RWPE2 (cell line): Measurements from ENCODE around the gene LRP8.

Experiments used
- ATAC-seq: fragments of 200-7000 bp; cut with Tn5 transposase; 3 replicates; pipeline ENCODE4 v1.9.1; 2021; ENCODE audit warnings: low read depth
- DNase-seq: peaks from one replicate; pipeline ENCODE4 v3.0.0-alpha.2; 2020; ENCODE audit warnings: low spot score
- H3K27ac ChIP-seq: fragments of 450-650 bp; 2 replicates; pipeline ENCODE4 v1.5.1; 2017; ENCODE audit warnings: mild to moderate bottlenecking; ENCODE audit not compliant: poor library complexity, severe bottlenecking
- H3K27me3 ChIP-seq: fragments of 250-450 bp; sonication (Bioruptor Pico); 2 replicates; pipeline ENCODE4 v1.5.1; 2021; ENCODE audit warnings: mild to moderate bottlenecking, moderate library complexity; ENCODE audit not compliant: insufficient read depth, poor library complexity, severe bottlenecking
- H3K36me3 ChIP-seq: fragments of 250-450 bp; sonication (Bioruptor Pico); 2 replicates; pipeline ENCODE4 v1.5.1; 2020; ENCODE audit warnings: low read depth, mild to moderate bottlenecking, moderate library complexity
- H3K4me1 ChIP-seq: fragments of 250-450 bp; sonication (Bioruptor Pico); 2 replicates; pipeline ENCODE4 v1.5.1; 2021; ENCODE audit warnings: mild to moderate bottlenecking, moderate library complexity; ENCODE audit not compliant: insufficient read depth, poor library complexity, severe bottlenecking
- H3K4me3 ChIP-seq: fragments of 250-450 bp; sonication (Bioruptor Pico); 2 replicates; pipeline ENCODE4 v1.5.1; 2021; ENCODE audit warnings: mild to moderate bottlenecking, moderate library complexity; ENCODE audit not compliant: severe bottlenecking
- H3K9me3 ChIP-seq: fragments of 250-450 bp; sonication (Bioruptor Pico); 2 replicates; pipeline ENCODE4 v1.5.1; 2021; ENCODE audit warnings: mild to moderate bottlenecking, moderate library complexity; ENCODE audit not compliant: severe bottlenecking
- TF ChIP-seq, protein P1 (sequence below): fragments of 450-650 bp; IDR thresholded peaks from one replicate; pipeline ENCODE4 v1.5.1; 2017; ENCODE audit warnings: mild to moderate bottlenecking, moderate library complexity; ENCODE audit not compliant: poor library complexity, severe bottlenecking

LRP8 gene

GRCh38 chr1:53307037-53307436, 20.8 kb downstream of the LRP8 start:
- H3K27me3 ChIP-seq = no peaks in the 10 kb centered on the region
- ATAC-seq = no peak
- no peaks in the 10 kb centered on the region for H3K9me3 ChIP-seq
- H3K27ac ChIP-seq = no peak overlapping the region
- TF ChIP-seq, protein P1, sequence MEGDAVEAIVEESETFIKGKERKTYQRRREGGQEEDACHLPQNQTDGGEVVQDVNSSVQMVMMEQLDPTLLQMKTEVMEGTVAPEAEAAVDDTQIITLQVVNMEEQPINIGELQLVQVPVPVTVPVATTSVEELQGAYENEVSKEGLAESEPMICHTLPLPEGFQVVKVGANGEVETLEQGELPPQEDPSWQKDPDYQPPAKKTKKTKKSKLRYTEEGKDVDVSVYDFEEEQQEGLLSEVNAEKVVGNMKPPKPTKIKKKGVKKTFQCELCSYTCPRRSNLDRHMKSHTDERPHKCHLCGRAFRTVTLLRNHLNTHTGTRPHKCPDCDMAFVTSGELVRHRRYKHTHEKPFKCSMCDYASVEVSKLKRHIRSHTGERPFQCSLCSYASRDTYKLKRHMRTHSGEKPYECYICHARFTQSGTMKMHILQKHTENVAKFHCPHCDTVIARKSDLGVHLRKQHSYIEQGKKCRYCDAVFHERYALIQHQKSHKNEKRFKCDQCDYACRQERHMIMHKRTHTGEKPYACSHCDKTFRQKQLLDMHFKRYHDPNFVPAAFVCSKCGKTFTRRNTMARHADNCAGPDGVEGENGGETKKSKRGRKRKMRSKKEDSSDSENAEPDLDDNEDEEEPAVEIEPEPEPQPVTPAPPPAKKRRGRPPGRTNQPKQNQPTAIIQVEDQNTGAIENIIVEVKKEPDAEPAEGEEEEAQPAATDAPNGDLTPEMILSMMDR = no peak
- no peak overlapping the region for H3K4me3 ChIP-seq
- H3K36me3 ChIP-seq = peaks cover 15% of the 10 kb centered on the region
- DNase-seq = no peak
- no peaks in the 10 kb centered on the region for H3K4me1 ChIP-seq

DNA sequence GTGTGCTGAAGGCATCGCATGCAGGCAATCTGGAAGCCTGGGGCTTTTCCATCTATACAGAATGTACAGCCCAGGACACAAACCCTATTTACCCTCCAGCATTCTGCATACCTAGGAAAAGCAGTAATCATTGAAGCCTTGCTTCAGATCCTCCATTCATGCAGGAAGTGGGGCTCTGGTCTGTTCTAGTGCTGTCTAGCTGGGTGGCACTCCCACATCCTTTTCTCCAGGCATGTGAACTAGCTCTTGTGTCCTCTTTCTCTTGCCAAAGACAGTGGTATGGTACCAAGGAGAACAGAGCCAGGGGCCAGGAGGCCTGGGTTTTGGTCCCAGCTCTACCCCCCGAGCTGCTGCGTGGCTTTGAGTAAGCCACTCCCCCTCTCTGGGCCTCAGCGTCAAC, 21.7 kb downstream of the LRP8 start:
- peaks cover 9% of the 10 kb centered on the region; the same call in 1 of the 2 replicates for H3K36me3 ChIP-seq
- TF ChIP-seq, protein P1 = no peak
- H3K27me3 ChIP-seq = no peaks in the 10 kb centered on the region
- DNase-seq (no peak), ATAC-seq (no peak)
- no peaks in the 10 kb centered on the region for H3K9me3 ChIP-seq
- H3K4me3 ChIP-seq = no peak overlapping the region
- H3K4me1 ChIP-seq = no peaks in the 10 kb centered on the region
- no peak overlapping the region for H3K27ac ChIP-seq

GRCh38 chr1:53305650-53306049, 22.2 kb downstream of the LRP8 start:
- Histone ChIP-seq H3K27ac (no peak overlapping the region), H3K4me3 (no peak overlapping the region), H3K27me3 (no peaks in the 10 kb centered on the region), H3K36me3 (peaks cover 9% of the 10 kb centered on the region; the same call in 1 of the 2 replicates), H3K4me1 (no peaks in the 10 kb centered on the region), H3K9me3 (no peaks in the 10 kb centered on the region)
- no peak for ATAC-seq
- TF ChIP-seq, protein P1 = no peak
- DNase-seq = no peak

- no peak overlapping the region for H3K27ac ChIP-seq
- no peak for ATAC-seq
- no peaks in the 10 kb centered on the region for H3K4me1 ChIP-seq
- TF ChIP-seq, protein P1 = no peak
- H3K4me3 ChIP-seq = no peak overlapping the region
- DNase-seq = no peak
- no peaks in the 10 kb centered on the region for H3K9me3 ChIP-seq
- no peaks in the 10 kb centered on the region for H3K27me3 ChIP-seq
- H3K36me3 ChIP-seq = peaks cover 6% of the 10 kb centered on the region; the same call in 1 of the 2 replicates
Measured at GRCh38 chr1:53304527-53304926, 23.3 kb downstream of the LRP8 start.

DNA sequence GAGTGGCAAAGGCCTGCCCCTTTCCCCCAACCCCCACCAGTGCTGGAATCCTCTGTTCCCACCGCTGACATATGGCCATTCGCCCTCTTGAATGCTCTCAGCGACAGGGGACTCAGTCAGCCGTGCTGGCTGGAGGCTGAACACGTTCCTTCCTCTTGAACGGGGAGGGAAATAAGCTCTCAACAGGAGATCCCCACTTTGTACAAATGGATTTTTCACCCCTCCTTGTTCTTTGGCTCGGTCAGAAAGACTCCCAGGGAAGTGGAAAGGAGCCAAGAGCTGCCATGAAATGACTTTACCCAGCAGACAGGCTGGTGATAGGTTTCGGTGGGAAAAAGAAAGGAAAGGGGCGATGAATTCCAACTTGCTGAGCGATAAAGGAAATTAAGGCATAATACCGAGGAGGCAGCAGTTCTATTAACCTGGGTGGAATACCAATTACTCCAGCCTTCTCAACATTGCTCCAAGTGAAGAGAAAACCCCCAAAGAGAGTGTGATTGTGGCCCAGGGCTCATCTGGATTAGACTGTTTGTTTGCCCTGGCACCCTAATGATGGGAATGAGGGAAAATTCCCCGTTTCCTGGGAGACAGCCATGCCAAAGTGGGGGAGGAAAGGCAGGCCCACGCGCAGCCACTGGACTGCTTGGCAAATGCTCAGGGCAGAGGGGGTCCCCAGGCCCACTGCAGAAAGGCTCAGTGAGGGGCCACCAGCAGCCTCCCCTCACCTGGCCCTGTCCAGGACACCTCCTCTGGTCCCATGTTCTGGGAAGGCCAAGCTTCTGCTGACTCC, 23.9 kb downstream of the LRP8 start:
- no peaks in the 10 kb centered on the region for H3K9me3 ChIP-seq
- peaks cover 6% of the 10 kb centered on the region; the same call in 1 of the 2 replicates for H3K36me3 ChIP-seq
- H3K27ac ChIP-seq = no peak overlapping the region
- TF ChIP-seq, protein P1 = no peak
- H3K4me3 ChIP-seq = no peak overlapping the region
- no peaks in the 10 kb centered on the region for H3K27me3 ChIP-seq
- H3K4me1 ChIP-seq = no peaks in the 10 kb centered on the region
- ATAC-seq = no peak
- DNase-seq = no peak
